Frontal cortex (tissue), 4 donors: Measurements from ENCODE around the gene TNNI3K. TPM values are rescaled to one million over a fixed set of nuclear protein-coding genes. Genes with fewer than 3 reads are reported as not detected.
A peak's percentile ranks its signal among the peaks of the same experiment; 100 is the strongest.

Source experiments
- DNase-seq, 2 donors: peaks; one replicate each; pipeline ENCODE4 v3.0.0; 2012; ENCODE audit warnings: low spot score in 2 of 2
- FAIRE-seq: peaks from 2 replicates; lab custom pipeline; 2012; peaks lifted over from hg19 to GRCh38; lab: Jason Lieb, UNC
- total RNA-seq: library from RNA; depleted of rRNA; stranded (reverse); fragments of >200 nt; gene quantifications from one replicate; pipeline ENCODE4 v1.2.3, GENCODE V29; 2014
- donor health status: control.
- donor health status: control.
- donor health status: control.

The TNNI3K gene
- total RNA-seq, 1 donor from 2014 or later: 17.1 TPM

DNA sequence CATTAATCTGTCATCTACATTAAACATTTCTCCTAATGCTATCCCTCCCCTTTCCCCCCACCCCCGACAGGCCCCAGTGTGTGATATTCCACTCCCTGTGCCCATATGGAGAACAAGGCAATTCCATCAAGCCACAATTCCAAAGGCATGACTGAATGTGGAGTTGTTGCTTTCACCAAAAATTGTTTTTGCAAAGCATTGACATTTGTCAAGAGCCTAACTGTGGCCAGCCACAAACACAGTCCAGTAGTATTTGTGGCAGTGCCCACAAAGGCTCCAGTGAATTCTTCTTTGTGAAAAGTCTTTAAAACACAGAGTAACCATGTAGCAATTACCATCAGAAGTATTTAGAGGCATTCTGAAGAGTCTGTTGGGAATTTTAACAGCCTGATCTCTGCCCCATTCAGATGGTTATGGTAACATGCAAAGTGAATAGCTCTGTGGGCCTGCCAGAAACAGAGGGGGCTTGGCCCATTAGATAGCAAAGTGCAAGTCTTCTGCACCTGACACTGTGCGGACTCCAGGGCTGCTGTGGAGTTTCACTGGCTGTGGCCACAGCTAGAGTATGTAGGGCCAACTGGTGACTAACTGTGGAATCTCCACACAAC is 288.8 kb downstream of the TNNI3K start:
- DNase-seq: no peak
- no peak for FAIRE-seq

GRCh38 chr1:74526708-74527107 is 291.5 kb downstream of the TNNI3K start:
- no peak for FAIRE-seq
- DNase-seq: no peak

GRCh38 chr1:74528123-74528522 is 292.9 kb downstream of the TNNI3K start:
- DNase-seq (no peak), FAIRE-seq (no peak)

GRCh38 chr1:74530892-74531291 is 295.7 kb downstream of the TNNI3K start:
- FAIRE-seq (no peak), DNase-seq (no peak)

DNA sequence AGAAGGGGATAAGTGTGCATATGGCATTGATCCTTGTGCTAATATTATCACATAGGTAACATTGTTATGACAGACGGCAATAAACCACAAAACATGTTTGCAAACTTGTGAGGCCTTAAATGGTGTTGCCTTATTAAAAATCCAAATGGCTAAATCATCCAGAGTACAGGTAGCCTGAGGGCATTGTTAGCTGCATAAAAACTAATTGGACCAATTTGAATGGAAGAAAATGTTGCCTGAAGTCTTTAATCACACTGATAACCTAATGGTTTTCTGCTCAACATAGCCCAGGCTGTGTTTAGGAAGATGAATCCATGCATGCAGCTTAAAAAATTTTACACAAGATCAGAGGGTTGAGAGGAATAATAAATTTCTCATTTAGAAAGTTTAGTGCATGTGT is 296.6 kb downstream of the TNNI3K start:
- FAIRE-seq (no peak), DNase-seq (no peak)

DNA sequence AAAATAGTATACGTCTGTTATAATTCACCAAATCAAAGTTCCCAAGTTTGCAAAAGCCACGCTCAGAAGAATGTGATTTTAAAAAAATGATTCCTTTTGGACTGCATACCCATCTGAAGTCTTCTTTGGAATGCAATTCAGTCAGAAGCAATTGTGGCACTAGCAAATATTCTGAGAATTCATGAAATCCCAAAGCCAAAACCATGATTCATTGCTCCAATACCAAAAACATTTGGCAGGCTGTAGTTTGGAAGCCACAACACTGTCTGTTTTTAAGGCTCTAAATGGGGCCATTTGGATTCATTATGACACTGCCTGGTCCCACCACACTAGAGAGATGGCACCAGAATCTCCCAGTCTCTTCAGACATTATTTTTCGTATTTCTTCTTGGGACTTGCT is 299.1 kb downstream of the TNNI3K start:
- FAIRE-seq (no peak), DNase-seq (no peak)

DNA sequence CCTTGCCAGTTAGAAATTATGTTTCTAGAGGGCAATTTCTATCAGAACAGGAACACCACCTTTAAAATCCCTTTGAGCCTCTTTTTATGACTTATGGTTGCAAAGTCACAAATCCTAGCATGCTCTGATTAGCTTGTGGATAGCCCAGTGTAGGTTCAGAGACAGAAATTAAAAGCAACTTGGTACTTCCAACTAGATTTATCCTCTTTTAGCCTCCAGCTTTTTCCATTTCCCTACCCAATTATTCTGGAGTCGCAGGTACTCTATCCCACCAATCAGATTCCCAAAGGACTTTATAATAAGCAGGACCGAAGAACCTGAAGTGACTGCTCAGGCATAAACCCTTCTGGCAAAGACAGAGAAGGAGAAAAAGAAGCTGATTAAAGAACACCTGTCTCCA is 310.6 kb downstream of the TNNI3K start:
- no peak for FAIRE-seq

GRCh38 chr1:74548961-74549750 is 314.0 kb downstream of the TNNI3K start:
- DNase-seq (no peak), FAIRE-seq (no peak)

More for the DNA sequence above, 310.6 kb downstream of the TNNI3K start:
- DNase-seq: no peak

GRCh38 chr1:74549932-74550331 is 314.7 kb downstream of the TNNI3K start:
- FAIRE-seq: no peak
- DNase-seq: no peak

GRCh38 chr1:74570797-74571492 is 335.8 kb downstream of the TNNI3K start:
- DNase-seq (no peak), FAIRE-seq (no peak)

DNA sequence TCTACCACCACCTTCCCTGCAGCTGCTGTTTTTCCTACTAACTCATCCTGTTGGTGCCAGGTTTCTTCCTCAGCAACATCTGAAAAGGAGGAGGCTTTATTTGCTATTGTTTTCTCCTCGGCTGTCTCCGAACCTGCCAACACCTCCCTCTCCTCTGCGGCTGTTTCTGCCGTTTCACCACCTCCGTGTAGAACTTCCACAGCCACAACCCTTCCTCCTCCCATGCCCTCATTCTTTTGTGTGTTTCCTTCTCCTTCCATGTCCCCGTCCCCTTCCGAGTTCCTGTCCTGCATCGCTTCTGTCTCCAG is 336.3 kb downstream of the TNNI3K start:
- no peak for DNase-seq
- FAIRE-seq: no peak

GRCh38 chr1:74571891-74572290 is 336.7 kb downstream of the TNNI3K start:
- FAIRE-seq: no peak
- DNase-seq: no peak

GRCh38 chr1:74578101-74578500 is 342.9 kb downstream of the TNNI3K start:
- FAIRE-seq: no peak
- DNase-seq: no peak

GRCh38 chr1:74579425-74579824 is 344.2 kb downstream of the TNNI3K start:
- DNase-seq (no peak), FAIRE-seq (no peak)

DNA sequence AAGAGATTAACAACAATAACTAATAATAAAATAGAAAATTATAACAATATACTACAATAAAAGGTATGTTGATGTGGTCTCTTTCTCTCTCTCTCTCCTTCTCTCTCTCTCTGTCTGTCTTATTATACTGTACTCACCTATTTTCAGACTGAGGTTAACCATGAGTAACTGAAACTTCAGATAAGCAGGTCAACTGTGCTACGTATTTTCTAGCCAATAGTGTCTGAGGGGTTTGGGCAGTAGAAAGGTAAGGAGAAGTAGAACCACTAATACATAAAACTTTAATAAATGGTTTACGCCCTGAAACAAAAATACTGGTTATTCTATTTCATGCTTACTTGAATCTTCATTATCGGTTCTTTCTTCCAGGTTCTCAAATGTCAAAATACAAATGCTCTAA is 348.2 kb downstream of the TNNI3K start:
- DNase-seq: no peak

GRCh38 chr1:74584185-74584584 is 349.0 kb downstream of the TNNI3K start:
- DNase-seq (no peak), FAIRE-seq (no peak)

More for the DNA sequence above, 348.2 kb downstream of the TNNI3K start:
- FAIRE-seq: no peak

- FAIRE-seq (peak; percentile 94), DNase-seq (no peak)
Measured at GRCh38 chr1:74586253-74586897, 351.2 kb downstream of the TNNI3K start.

GRCh38 chr1:74587888-74588287 is 352.7 kb downstream of the TNNI3K start:
- FAIRE-seq: no peak
- DNase-seq: no peak

- FAIRE-seq: no peak
Measured at GRCh38 chr1:74590288-74590687, 355.1 kb downstream of the TNNI3K start.

DNA sequence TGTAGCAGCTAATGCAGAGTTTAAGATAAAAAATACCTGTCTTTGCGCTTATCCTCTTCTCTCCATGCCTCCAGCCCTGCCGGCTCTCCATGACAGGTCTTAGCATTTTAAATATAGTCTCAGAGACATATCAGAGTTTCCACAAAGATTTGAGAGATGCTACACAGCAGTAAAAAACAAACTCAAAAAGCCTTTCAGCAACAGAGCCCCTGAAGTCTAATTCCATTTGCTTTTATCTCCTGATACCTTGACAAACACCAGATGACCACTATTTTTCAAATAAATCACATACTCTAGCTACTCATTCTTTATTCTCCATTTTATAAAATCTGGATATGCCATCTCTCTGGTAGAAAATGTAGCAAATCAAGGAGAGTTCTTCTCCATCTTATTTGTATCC is 356.8 kb downstream of the TNNI3K start:
- DNase-seq: no peak
- no peak for FAIRE-seq

More at GRCh38 chr1:74590288-74590687, 355.1 kb downstream of the TNNI3K start:
- no peak for DNase-seq
